Activated CD8-positive, alpha-beta memory T cell treated with anti-CD3 and anti-CD28 coated beads, Interleukin-2, amount 50 U/mL, for 4 hours (primary cell): ENCODE results near the gene PPM1J.
"Not testable (repeated sequence)": the region's sequence is repeated elsewhere in the genome, so short reads cannot be mapped to it uniquely, and the experiment has no call there.

Experiments used
- DNase-seq: peaks from one replicate; pipeline ENCODE4 v3.0.0-alpha.2; 2020

The PPM1J gene, protein sequence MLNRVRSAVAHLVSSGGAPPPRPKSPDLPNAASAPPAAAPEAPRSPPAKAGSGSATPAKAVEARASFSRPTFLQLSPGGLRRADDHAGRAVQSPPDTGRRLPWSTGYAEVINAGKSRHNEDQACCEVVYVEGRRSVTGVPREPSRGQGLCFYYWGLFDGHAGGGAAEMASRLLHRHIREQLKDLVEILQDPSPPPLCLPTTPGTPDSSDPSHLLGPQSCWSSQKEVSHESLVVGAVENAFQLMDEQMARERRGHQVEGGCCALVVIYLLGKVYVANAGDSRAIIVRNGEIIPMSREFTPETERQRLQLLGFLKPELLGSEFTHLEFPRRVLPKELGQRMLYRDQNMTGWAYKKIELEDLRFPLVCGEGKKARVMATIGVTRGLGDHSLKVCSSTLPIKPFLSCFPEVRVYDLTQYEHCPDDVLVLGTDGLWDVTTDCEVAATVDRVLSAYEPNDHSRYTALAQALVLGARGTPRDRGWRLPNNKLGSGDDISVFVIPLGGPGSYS

DNA sequence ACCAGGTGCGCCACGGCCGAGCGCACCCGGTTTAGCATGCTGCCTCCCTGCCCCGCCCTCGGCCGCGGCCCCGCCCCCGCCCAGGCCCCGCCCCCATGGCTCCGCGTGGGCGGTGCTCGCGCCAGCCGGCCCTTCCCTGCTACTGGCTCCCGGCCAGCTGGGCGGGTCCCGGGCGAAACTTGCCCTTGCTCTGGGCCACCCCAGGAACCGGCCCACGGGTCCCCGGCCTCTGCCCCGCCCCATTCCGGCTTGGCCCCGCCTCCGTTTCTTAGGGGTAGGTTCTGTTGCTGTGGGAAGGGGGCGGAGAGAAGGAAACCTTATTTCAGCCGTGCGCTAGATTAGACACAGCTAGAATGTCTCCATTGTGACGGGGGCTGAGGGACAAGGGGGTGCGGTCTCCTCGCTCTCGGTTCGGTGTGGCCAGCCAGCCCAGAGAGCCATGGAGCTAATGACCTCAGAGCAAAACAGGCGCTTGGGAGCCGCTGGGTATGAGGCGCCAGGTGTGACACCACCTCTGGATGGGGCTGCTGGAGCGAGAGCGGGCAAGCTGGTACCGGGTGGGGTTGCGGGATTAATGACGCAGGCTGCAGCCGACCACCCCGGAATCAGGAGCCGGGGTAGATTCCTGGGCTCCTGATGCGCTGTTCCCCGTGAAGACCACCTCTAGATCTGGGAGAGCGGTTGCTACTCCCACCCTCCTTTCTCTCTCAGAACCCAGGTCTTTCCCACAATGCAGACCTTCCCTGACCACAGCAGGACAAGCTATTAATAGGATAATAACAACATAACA, at the start of gene PPM1J:
PPM1J (minus strand) TSS at position 69 of the 790 bp plus-strand sequence; CDS start at position 38, 31 bp downstream.
- DNase-seq: peak; percentile 98

DNA sequence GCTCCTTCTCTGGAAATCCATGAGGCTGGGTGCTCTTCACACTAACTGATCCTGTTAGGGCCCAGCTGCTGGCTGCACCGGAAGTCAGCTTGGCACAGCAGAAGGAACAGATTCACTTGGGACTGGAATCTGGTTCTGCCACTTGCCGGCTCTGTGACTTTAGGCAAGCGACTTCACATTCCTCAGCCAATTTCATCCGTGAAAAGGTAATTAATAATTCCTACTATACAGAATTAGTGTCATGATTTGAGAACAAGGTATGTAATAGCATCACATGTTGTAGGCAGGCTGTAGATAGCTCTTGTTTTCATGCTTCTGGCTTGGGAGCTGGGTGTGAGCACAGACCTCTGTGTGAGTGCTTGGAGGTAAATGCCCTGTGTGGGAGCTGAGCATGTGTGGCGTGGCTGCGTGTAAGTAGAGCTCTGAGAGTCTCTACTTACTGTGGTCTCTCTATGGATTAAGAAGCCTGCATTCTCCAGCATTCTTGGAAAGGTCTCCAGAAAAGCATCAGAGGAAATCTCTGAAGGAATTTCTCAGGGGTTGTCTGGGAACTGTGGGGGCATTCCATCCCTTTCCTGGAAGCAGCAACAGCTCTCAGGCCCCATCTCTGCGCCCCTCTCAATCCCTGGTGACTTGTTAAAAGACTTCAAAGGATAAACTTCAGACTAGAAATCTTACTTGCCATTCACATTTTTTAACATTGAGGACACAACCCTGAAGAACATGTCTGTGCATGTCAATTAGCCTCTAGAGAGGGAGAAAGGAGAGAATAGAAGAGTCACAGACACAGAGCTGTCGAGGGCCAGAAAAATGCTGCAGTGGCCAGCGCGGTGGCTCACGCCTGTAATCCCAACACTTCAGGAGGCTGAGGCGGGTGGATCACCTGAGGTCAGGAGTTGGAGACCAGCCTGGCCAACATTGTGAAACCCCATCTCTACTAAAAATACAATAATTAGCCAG, 47.7 kb upstream of the PPM1J start:
- DNase-seq: no peak

DNA sequence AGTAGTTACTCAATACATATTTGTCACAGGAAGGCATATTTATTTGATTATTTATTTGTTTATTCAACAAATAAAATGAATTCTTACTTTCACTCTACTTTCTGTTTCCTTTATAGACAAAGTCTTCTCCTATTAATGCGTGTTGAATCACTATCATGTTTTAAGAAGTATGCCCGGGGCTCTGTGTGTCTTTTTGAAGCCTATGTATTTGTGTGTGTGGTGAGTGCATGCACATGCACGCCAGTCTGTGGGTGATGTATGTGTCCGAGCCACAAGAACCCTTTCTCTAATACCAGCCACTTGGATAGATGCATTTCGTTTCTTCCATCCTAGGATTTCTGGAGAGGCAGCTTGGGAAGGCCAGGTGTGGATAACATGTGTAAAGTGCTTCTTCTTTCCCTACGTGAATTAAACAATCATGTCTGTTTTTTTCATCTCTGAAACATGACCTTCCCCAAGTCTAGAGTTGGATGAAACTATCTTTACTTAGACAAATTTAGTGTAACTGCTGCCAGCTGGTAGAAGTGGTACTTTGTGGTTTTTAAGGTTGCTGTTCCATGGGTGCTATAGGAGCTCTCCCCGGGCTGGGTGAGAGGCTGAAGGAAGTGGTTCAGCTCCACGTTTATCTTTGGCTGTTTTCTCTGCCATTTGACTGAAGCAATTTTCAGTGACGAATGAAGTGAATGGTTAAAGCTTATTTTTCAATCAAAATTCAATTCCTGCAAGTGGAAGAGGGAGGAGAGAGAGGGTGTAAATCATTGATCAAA, 46.8 kb upstream of the PPM1J start:
- no peak for DNase-seq

DNA sequence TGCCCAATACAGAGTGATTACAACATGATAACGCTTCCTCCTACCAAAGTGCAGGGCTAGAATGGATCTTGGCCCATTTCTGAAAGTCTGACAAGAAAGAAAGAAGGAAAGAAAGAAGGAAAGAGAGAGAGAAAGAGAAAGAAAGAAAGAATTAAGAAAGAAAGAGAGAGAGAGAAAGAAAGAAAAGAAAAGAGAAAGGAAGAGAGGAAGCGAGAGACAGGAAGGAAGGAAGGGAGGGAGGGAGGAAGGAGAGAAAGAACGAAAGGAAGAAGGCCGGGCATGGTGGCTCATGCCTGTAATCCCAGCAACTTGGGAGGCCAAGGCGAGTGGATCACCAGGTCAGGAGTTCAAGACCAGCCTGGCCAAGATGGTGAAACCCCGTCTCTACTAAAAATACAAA, 44.1 kb upstream of the PPM1J start:
- no peak for DNase-seq

DNA sequence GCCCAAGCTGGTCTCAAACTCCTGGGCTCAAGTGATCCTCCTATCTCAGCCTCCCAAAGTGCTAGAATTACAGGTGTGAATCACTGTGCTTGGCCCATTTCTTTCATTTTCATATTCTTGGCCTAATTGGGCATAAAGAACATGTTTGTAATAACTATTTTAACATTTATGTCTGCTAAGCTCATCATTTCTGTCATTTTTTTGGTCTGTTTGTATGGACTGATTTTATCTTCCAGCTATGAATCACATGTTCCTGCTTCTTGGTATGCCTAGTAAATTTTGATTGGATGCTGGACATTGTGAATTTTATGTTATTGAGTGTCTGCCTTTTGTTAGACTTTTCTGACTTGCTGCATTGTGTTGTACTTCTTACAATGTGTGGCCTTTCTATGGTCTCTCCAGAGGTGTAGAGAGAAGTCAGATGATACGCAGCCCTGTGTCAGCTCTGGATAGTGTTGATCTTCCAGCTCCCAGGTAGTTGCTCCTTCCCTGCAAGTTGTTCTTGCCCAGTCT, 39.0 kb upstream of the PPM1J start:
- no peak for DNase-seq

DNA sequence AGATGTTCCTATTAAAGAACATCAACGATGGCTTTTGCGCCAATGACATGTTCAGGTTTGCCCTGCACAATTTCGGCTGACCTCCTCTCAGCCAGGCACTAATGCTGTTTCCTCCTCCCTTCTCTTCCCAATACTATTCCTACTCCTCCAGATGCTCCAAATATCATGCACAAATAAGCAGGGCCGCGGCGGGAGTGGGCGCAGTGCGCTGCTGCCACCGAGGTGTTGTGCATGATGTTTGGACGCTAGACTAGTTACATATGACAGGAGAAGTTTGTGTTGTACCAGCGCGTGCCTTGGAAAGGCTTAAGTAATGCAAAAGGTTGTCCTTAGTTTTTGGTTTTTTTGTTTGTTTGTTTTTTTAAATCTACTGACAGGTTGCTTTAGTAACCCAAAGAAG, 33.3 kb upstream of the PPM1J start:
- DNase-seq: no peak

DNA sequence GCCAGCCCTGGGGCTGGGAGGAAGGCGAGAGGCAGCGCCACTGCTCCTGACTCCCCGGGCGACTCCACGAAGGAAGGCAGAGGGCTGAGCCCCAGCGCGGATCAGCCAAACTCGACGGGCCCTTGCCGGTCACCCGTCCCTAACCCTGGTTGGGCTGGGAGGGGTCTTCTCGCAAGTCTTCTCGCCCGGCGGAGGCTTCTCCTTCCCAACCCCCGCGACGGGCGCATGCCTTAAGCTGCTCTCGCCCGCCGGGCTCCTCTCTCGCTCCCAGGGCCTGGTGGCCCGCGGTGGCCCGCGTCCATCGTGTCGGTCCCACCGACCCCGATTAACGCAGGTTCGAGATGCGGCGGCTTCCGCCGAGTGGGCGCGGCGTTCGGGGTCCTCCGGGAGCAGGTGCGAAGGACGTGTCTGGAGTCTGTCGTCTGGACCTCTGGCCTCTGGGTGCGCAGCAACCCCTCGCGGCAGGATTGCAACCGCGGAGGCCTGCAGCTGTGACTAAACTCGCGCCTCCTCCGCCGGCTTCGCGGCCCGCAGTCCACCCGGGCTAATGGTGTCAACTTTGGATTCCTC, 29.0 kb upstream of the PPM1J start:
- no peak for DNase-seq

DNA sequence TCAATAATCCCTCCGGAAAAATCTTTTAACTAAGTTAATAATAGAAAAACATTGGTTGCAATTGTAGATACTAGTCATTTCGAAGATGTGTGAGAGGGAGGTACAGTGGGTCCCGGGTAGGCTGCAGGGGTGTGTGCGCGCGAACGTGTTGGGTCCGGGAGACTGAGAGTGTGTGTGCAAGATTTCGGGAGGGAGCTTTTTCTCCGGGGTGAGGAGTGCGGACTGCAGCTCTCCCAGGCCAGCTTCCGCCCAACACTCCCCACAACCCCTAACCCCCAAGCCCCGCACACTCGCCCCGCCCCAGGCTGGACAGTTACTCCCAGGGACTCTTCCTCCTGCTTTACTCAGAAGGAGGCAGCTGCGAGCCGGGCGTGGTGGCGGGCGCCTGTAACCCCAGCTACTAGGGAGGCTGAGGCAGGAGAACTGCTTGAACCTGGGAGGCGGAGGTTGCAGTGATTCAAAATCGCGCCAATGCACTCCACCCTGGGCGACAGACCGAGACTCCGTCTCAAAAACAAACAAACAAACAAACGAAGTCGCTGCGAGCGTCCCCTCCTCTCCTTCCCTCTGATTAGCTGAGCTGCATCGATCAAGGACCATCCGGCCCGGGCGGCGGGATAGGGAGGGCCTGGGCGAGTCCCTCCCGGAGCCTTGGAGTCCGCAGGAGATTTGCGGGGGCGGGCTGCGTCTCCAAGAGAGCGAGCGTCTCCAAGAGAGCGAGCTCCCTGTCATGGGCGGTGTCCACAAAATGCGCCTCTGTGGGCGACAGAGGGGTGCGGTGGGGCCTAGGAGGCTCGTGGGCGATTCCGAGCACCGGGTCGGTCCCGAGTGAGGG, 28.3 kb upstream of the PPM1J start:
- no peak for DNase-seq

DNA sequence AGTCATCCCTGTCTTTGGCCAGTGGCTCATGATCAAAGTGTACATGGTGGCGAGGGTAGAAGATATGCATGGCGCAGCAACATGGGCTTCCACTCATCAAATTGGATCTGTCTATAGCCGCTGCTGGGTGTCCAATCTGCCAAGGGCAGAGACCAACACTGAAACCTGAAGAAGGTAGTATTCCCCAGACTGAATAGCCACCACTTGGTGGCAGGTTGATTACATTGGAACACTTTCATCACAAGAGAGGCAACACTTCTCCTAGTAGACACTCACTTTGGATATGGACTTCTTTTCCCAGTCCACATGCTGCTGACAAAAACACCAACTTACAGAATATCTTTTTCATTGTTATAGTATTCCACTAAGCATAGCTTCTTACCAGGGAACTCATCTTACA, 22.4 kb upstream of the PPM1J start:
- no peak for DNase-seq

DNA sequence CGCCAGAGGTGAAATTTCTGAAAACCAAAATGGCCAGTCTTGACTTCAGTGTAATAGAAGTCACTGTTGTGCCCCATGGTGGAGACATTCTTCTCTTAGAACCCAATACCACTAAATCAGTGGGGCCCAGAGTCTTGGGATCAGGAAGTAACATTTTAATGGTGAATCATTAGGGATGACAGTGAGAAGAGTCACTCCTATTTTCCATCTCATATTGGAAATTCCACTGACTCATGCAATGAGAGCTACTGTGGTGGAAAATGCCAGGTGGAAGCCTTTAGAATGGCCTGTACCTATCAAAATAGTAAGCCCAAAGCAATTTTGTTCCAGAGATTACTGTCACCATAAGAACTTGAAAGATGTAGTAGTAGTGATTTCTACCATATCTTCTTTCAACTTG, 20.6 kb upstream of the PPM1J start:
- DNase-seq: no peak

DNA sequence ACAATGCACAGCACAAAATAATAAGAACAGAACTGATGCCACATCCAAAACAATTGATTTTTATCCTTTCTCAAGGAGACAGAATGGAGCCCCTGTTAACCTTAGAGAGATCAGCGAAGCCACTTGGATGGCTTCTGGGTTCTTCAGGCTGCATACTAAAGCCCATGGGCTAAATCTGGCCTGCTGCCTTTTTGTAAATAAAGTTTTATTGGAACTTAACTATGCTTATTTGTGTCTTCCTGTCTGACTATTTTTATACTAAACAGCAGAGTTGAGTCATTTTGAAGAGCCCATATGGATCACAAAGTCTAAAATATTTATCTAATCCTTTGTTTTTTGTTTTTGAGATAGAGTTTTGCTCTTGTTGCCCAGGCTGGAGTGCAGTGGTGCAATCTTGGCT, 16.3 kb upstream of the PPM1J start:
- no peak for DNase-seq

DNA sequence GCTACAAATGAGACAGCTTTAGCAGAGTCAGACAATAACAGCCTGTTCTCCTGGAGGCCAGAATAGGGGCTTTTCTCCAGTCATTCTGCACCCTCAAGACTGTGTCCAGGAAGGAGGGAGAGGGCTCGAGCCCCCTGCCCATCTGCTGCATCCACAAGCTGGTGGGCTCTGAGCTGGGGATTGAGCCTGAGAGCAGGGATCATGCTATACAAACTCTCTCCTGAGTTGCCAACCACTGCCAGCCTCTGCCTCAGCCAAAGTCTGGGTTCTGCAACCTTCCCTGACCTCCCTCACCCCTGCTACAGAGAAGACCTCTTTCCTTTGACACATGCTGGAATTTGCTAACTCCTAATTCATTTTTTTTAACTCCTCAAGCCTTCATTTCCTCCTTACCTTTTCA, 14.8 kb upstream of the PPM1J start:
- no peak for DNase-seq

DNA sequence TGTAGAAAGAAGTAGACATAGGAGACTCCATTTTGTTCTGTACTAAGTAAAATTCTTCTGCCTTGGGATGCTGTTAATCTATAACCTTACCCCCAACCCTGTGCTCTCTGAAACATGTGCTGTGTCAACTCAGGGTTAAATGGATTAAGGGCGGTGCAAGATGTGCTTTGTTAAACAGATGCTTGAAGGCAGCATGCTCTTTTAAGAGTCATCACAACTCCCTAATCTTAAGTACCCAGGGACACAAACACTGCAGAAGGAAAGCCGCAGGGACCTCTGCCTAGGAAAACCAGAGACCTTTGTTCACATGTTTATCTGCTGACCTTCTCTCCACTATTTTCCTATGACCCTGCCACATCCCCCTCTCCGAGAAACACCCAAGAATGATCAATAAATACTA, 13.9 kb upstream of the PPM1J start:
- DNase-seq: not testable (repeated sequence)

DNA sequence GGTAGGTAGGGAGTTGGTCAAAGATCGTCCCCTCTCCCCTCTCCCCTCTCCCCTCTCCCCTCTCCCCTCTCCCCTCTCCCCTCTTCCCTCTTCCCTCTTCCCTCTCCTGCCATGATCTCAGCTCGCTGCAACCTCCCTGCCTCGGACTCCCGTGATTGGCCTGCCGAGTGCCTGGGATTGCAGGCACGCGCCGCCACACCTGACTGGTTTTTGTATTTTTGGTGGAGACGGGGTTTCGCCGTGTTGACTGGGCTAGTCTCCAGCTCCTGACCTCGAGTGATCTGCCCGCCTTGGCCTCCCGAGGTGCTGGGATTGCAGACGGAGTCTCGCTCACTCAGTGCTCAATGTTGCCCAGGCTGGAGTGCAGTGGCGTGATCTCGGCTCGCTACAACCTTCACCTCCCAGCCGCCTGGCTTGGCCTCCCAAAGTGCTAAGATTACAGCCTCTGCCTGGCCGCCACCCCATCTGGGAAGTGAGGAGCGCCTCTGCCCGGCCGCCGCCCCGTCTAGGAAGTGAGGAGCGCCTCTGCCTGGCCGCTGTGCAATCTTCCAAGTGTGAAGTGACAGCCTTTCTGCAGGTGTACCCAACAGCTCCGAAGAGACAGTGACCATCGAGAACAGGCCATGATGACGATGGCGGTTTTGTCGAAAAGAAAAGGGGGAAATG, 13.3 kb upstream of the PPM1J start:
- DNase-seq: not testable (repeated sequence)

DNA sequence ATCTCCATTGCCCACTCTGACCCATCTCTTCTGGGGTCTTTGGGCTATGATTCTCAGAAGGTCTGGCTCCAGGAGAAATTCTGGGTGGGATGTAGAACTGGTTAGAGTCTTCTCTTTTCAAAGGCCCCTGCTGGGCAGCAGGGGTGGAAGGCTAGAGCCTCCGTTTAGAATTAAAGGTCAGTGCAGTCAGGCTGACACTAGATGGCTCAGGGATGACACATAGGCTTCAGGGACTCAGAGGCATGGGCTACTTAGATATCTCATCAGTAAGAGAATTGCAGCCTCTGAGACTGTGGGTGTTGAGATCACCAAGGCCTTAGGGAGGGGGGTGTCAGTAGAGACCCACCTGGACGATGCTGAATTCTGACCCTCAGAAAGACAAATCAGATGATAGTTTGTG, 12.6 kb upstream of the PPM1J start:
- no peak for DNase-seq

DNA sequence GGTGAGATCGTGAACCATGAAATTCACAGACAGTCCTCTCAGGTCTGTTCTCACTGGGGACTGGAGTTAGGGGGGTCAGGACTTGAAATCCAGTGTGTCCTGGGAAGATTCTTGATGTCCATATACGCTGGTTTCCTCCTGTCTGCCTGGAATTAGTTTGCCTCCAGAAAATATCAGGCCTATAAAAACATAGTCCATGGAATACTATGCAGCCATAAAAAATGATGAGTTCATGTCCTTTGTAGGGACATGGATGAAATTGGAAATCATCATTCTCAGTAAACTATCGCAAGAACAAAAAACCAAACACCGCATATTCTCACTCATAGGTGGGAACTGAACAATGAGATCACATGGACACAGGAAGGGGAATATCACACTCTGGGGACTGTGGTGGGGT, 9.1 kb upstream of the PPM1J start:
- not testable (repeated sequence) for DNase-seq

DNA sequence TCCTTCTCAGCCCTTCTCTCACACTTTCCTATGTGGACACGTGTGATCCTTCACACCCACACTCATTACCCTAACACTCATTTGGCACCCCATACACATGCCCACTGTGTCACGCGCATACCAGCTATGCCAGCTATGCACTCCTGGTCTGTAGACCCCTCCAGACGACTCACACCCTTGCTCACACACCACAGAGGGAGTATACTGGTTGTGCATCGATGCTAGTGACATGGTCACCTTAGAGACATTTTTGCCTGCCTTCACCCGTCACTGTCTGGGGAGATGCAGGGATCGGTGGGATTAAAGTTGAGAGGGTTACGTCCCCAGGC, 8.3 kb upstream of the PPM1J start:
- no peak for DNase-seq

DNA sequence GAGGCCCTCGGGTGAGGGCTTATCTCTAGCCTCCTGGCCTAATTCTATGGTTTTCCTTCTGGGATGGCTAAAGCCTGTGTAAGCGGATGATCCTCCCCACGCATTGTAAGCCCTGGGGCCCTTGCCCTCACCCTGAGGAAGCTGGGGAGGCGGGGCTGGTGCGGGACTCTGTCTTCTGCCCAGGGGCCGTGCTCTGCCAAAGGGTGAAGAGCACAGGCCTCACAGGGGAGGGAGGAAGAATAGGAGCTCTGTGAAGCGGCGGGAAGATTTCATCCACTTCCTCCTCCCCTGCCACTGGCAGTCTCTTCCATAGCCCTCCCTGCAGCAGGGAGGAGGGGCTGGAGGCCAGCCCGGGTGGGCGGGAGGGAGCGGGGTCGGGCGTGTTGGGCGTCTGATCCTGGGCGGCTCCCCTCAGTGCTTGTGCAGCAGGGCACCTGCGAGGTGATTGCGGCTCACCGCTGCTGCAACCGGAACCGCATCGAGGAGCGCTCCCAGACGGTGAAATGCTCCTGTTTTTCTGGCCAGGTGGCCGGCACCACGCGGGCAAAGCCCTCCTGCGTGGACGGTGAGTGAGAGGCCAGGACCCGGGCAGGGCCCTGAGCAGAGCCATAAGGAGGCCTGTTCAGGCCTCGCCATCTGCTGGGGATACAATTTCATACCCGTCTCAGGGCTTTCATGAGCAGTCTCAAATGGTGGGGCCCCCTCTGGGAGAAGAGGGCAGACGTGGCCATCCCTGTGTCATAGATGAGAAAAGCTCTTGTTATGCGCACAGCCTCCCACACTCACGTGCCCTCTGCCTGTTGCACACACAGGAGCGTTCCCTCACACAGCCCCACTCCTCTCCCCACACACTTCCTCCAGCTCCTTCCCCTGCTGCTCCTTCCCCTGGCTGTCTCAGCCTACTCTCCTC, 7.7 kb upstream of the PPM1J start:
- DNase-seq: no peak

DNA sequence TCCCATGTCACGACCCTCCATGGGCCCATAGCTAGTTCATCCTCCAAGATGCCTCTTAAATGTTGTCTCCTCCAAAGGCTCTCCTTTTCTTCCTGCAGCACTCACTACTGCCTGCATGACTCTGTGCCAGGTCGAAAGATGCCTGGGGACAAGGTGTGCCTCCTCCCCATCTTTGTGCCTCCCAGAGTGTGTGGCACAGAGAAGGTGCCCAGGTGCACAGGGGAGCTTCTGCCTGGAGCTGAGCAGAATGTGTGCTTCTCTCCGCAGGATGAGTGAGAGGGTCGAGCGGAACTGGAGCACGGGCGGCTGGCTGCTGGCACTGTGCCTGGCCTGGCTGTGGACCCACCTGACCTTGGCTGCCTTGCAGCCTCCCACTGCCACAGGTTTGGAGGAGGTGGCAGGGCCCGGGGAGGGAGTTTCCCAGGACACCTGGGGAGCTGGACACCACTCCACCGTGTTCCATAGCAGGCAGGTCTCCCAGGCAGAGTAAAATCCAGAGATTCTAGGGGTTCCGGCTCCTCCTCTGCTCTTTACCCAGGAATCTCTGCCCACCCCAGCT, 6.9 kb upstream of the PPM1J start:
- DNase-seq: no peak
